Activated T-cell treated with anti-CD3 and anti-CD28 coated beads, Interleukin-2, amount 50 U/mL, for 72 hours (primary cell): Measurements from ENCODE around the gene CDC42BPB. TPM values are rescaled to one million over a fixed set of nuclear protein-coding genes. Genes with fewer than 3 reads are reported as not detected.

Experiments
- ATAC-seq, 2 donors: fragments of 150-1000 bp; cut with Tn5 transposase; replicated peaks in 1 of 2; 2 replicates each; pipeline ENCODE4 v1.10.0; 2021; ENCODE audit warnings: moderate library complexity in 2 of 2, mild to moderate bottlenecking in 1 of 2
- DNase-seq, 2 donors: peaks; one replicate each; pipeline ENCODE4 v3.0.0; 2021 to 2022; ENCODE audit warnings: mixed read lengths in 1 of 2
- H3K27ac Mint-ChIP-seq: one replicate; pipeline ENCODE4 v1.8.0; 2022; ENCODE audit warnings: mild to moderate bottlenecking, moderate library complexity, mixed read lengths
- H3K27me3 Mint-ChIP-seq: one replicate; pipeline ENCODE4 v1.8.0; 2022; ENCODE audit warnings: low read depth, mixed read lengths
- H3K36me3 Mint-ChIP-seq, 2 donors: one replicate each; pipeline ENCODE4 v1.8.0; 2022; ENCODE audit warnings: mixed read lengths in 2 of 2, mild to moderate bottlenecking in 1 of 2; ENCODE audit not compliant: insufficient read depth in 2 of 2
- H3K4me1 Mint-ChIP-seq: one replicate; pipeline ENCODE4 v1.8.0; 2022; ENCODE audit warnings: low read depth, mixed read lengths
- H3K4me3 Mint-ChIP-seq, 2 donors: one replicate each; pipeline ENCODE4 v1.8.0; 2022; ENCODE audit warnings: mild to moderate bottlenecking in 2 of 2, mixed read lengths in 2 of 2, moderate library complexity in 2 of 2
- H3K9me3 Mint-ChIP-seq, 2 donors: one replicate each; pipeline ENCODE4 v1.8.0; 2022; ENCODE audit warnings: mixed read lengths in 2 of 2
- total RNA-seq, 2 donors: library from RNA; stranded (reverse); gene quantifications; one replicate each; pipeline ENCODE4 v1.2.3, GENCODE V29; 2022

The CDC42BPB gene
- total RNA-seq: 1 to 10 TPM; 3.7 to 5.4 TPM

DNA sequence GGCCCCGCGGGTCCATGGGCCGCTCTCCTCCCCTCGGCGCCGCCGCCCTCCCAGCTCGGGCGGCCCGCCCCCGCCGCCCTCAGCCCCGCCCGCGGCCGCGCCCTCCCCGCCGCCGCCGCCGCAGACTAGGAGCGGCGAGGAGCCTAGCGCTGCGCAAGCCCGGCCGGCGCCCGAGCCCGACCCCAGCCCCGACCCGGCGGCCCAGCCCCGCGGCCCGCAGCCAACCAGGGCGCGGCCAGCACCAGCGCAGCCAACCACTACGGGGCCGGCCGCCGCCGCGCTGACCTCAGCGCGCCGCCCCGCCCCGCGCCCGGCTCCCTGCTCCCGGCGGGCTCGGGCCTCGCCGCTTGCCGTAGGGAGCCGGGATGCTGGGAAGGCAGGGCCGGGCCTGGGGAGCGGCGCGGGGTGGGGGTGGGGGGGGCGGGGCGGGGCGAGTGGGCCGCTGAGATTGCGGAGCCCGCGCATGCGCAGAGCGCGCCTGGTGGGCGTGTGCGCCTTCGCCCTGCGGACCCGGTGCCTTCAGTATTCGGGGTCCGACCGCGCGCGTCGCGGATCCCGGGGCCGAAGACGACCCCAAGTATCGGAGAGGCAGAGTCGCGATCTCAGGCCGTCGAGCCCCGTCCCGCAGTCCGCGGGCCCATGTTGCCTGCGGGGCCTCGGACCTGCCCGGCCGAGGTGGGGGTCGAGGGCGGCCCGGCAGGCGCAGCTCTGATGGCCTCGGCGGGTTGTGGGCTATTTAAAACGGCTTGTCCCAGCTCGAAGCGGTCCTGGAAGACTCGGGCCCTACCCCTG, at the start of gene CDC42BPB:
CDC42BPB (minus strand) TSS at position 178 of the 792 bp plus-strand sequence. CDS start 376 bp downstream, outside the sequence.
- H3K36me3 Mint-ChIP-seq: no peaks in the 10 kb centered on the region
- no peaks in the 10 kb centered on the region for H3K9me3 Mint-ChIP-seq
- H3K27me3 Mint-ChIP-seq: peaks cover 47% of the 10 kb centered on the region
- peak within 1 kb of the TSS; percentile 65 to 80 for H3K4me3 Mint-ChIP-seq
- H3K4me1 Mint-ChIP-seq: no peaks in the 10 kb centered on the region
- H3K27ac Mint-ChIP-seq: no peak within 1 kb of the TSS
- DNase-seq (peak; percentile 63 to 69), ATAC-seq (peak; percentile 94 to 96)

DNA sequence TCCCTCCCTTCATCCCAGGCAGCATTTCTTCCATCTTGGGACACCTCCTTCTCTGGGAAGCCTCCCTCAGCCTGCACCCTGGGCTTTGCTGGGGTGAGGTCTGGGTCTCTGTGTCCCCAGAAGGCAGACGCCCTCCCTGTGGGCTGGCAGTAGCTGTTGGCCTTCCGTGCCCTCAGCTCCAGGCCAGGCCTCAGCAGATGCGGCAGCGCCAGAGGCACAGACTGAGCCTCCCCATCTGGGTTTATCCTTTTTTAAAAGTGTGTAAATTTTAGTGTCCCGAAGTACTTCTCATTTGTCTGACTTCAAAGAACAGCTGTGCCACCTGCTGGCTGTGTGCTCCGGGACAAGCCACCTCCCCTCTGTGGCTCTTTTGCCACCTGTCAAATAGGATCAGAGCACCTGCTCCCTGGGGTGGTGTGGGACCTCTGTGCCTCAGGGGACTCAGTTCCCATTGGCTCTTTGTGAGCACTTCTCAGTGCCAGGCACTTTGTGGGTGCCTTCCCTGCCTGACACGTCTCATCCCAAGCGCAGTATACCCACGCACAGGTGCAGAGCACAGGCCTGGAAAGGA, 48.3 kb upstream of the CDC42BPB start:
- Mint-ChIP-seq H3K36me3 (no peaks in the 10 kb centered on the region), H3K27me3 (peaks cover 36% of the 10 kb centered on the region), H3K27ac (no peak overlapping the region), H3K9me3 (no peaks in the 10 kb centered on the region), H3K4me1 (peaks cover 15% of the 10 kb centered on the region), H3K4me3 (no peak overlapping the region)
- peak; percentile 31 to 33 for DNase-seq
- peak in 1 of 2 donors; percentile 30 for ATAC-seq

GRCh38 chr14:103104654-103105452, 47.5 kb upstream of the CDC42BPB start:
- ATAC-seq: peak; percentile 82 to 83
- H3K4me1 Mint-ChIP-seq: peaks cover 15% of the 10 kb centered on the region
- H3K27me3 Mint-ChIP-seq: peaks cover 36% of the 10 kb centered on the region
- no peaks in the 10 kb centered on the region for H3K9me3 Mint-ChIP-seq
- peak overlapping the region in 1 of 2 donors; percentile 28 for H3K4me3 Mint-ChIP-seq
- DNase-seq: peak; percentile 76 to 86
- no peaks in the 10 kb centered on the region for H3K36me3 Mint-ChIP-seq
- H3K27ac Mint-ChIP-seq: no peak overlapping the region

- peaks cover 36% of the 10 kb centered on the region for H3K27me3 Mint-ChIP-seq
- no peak for DNase-seq
- no peaks in the 10 kb centered on the region for H3K9me3 Mint-ChIP-seq
- no peaks in the 10 kb centered on the region for H3K36me3 Mint-ChIP-seq
- no peak for ATAC-seq
- no peak overlapping the region for H3K4me3 Mint-ChIP-seq
- peaks cover 15% of the 10 kb centered on the region for H3K4me1 Mint-ChIP-seq
- no peak overlapping the region for H3K27ac Mint-ChIP-seq
Observed at GRCh38 chr14:103104389-103104653, 47.0 kb upstream of the CDC42BPB start.

- peak overlapping the region in 1 of 2 donors; percentile 47 for H3K4me3 Mint-ChIP-seq
- DNase-seq: no peak
Observed at GRCh38 chr14:103103461-103104388, 46.4 kb upstream of the CDC42BPB start.

GRCh38 chr14:103102689-103103260, 45.4 kb upstream of the CDC42BPB start:
- Mint-ChIP-seq H3K27ac (no peak overlapping the region), H3K9me3 (no peaks in the 10 kb centered on the region), H3K27me3 (peaks cover 36% of the 10 kb centered on the region), H3K4me1 (peaks cover 11% of the 10 kb centered on the region), H3K4me3 (no peak overlapping the region), H3K36me3 (no peaks in the 10 kb centered on the region)
- ATAC-seq (no peak), DNase-seq (no peak)

More at GRCh38 chr14:103103461-103104388, 46.4 kb upstream of the CDC42BPB start:
- Mint-ChIP-seq H3K27ac (no peak overlapping the region), H3K4me1 (peaks cover 13% of the 10 kb centered on the region), H3K9me3 (no peaks in the 10 kb centered on the region), H3K36me3 (no peaks in the 10 kb centered on the region), H3K27me3 (peaks cover 36% of the 10 kb centered on the region)
- ATAC-seq: no peak

DNA sequence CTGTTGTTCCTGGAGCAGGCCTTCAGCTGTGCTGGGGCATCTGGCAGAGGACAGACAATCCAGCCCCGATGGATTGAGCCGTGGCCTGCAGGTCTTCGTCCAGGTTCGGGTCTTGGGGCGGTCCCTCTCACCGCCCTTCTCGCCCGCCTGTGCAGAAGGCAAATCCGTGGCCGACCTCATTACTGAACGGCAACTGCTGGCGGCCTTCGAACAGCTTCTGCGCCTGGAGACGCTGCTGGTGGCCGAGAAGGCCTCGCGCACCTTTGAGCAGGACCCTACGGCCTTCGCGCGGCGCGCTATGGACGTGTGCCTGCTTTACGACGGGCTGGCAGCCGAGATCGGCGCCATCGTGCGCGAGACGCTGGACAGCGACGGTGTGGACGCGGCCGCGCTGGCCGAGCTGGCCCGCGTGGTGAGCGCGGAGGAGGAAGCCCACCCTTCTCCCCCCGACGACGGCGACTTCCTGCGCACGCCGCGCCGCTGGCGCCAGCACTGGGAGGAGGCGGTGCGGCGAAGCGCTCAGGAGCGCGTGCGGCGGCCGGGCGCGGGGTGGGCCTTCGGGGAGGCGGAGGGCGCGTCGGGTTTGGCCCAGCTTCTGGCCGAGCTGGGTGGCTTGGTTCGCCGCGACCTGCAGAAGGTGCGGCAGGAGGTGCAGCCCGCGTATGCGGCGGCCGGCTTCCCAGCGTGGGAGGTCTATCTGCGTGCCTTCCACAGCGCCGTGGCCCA, 44.8 kb upstream of the CDC42BPB start:
- Mint-ChIP-seq H3K9me3 (no peaks in the 10 kb centered on the region), H3K36me3 (no peaks in the 10 kb centered on the region), H3K27me3 (peaks cover 36% of the 10 kb centered on the region), H3K27ac (no peak overlapping the region), H3K4me3 (no peak overlapping the region), H3K4me1 (peaks cover 11% of the 10 kb centered on the region)
- no peak for DNase-seq
- no peak for ATAC-seq

DNA sequence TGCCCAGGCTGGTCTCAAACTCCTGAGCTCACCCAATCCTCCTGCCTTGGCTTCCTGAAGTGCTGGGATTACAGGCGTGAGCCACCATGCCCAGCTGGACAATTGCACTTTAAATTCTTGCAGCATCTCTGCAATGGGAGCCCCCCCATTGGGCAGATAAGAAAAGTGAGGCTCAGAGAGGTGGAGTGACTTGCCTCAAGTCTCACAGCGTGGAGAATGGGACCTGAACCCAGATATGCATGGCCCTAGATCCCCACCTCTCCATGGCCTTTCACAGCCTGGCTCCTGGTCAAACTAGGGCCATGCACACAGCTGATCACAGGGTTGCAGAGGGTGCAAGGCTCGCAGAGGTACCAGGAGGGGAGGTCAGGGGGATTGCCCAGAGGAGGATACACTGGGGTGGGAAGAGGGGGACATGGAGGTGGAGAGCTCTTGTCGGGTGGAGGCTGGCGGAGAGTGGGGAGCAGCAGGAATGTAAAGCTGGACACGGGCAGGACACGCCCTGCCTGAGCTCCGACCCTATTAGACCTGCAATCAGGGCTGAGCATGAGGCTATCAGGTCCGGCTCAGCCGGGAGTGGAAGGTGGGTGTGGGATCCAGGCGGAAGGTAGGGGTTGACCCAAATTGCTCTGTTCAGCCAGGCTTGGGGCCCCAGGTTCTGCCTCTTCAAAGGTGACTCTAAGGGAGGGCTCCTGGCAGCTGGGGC, 44.1 kb upstream of the CDC42BPB start:
- DNase-seq: no peak
- Mint-ChIP-seq H3K36me3 (no peaks in the 10 kb centered on the region), H3K27me3 (peaks cover 36% of the 10 kb centered on the region), H3K9me3 (no peaks in the 10 kb centered on the region), H3K27ac (no peak overlapping the region), H3K4me3 (no peak overlapping the region), H3K4me1 (peaks cover 11% of the 10 kb centered on the region)
- no peak for ATAC-seq

DNA sequence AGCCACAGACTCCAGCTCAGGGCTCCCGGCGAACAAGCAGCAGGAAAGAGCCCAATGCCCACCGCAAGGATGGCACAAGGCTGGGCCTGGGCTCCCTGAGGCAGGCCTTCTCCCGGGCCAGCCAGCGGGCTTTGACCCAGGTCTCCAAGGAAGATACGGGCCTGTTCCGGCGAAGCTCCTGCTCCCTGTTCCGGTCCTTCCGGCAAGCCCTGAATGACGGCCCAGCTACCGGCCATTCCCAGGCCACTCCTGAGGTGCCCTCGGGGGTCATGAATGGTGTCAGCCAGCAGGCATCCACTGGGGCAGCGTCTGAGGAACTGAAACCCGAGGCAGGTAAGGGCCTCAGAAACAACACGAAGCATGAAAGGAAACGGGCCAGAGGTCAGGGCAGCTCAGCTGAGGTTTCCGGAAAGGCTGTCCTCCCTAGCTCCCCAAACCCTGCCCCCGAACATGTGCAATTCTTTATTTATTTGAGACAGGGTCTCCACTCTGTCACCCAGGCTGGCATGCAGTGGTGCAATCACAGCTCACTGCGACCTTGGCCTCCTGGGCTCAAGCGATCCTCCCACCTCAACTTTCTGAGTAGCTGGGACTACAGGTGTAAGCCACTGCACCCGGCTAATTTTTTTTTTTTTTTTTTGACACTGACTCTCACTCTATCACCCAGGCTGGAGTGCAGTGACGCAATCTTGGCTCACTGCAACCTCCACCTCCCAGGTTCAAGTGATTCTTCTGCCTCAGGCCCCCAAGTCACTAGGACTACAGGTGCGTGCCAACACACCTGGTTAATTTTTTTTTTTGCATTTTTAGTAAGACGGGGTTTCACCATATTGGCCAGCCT, 43.2 kb upstream of the CDC42BPB start:
- peaks cover 31% of the 10 kb centered on the region for H3K27me3 Mint-ChIP-seq
- no peaks in the 10 kb centered on the region for H3K9me3 Mint-ChIP-seq
- H3K4me3 Mint-ChIP-seq: no peak overlapping the region
- ATAC-seq (no peak), DNase-seq (no peak)
- no peaks in the 10 kb centered on the region for H3K36me3 Mint-ChIP-seq
- H3K27ac Mint-ChIP-seq: no peak overlapping the region
- peaks cover 9% of the 10 kb centered on the region for H3K4me1 Mint-ChIP-seq

- ATAC-seq (no peak), DNase-seq (no peak)
- Mint-ChIP-seq H3K27ac (no peak overlapping the region), H3K36me3 (no peaks in the 10 kb centered on the region), H3K4me3 (no peak overlapping the region), H3K27me3 (peaks cover 24% of the 10 kb centered on the region), H3K9me3 (no peaks in the 10 kb centered on the region), H3K4me1 (peaks cover 2% of the 10 kb centered on the region)
Observed at GRCh38 chr14:103099733-103100280, 42.5 kb upstream of the CDC42BPB start.
